HG03064 (cell line): ENCODE data around the gene RGS10.

Experiments
- ATAC-seq: cut with Tn5 transposase; IDR thresholded peaks from one replicate; pipeline ENCODE4 v1.9.1; 2021; ENCODE audit warnings: low read depth; ENCODE audit not compliant: unreplicated experiment

Gene RGS10

GRCh38 chr10:119453313-119453712 is 89.2 kb downstream of the RGS10 start:
- no peak for ATAC-seq

GRCh38 chr10:119452396-119452795 is 90.1 kb downstream of the RGS10 start:
- no peak for ATAC-seq

- no peak for ATAC-seq
Observed at GRCh38 chr10:119451300-119451896, 91.1 kb downstream of the RGS10 start.

DNA sequence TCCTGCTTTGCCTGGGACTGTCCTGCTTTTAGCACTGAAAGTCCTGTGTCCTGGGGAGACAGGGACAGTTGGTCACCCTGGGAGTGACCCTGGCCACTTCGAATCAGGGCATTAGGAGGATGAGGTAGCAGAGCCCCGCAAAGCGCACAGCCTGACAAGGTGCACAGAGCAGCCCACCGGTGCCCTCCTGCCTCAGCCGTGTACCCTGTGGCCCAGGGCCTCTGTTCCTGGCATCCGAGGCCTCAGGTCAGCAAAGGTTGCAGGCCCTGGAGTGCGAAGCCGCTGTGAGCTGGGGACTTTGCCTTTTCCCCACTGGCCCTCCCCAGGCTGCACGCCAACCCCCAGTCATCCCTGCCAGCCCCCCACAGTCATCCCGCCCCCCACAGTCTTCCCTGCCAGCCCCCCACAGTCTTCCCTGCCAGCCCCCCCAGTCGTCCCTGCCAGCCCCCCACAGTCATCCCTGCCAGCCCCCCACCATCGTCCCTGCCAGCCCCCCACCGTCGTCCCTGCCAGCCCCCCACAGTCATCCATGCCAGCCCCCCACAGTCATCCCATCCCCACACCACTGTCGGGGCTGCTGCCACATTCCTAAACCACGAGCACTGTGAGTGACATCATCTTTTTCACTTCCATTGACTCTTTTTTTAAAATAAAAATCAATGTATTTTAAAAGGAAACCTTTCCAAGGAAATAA is 91.8 kb downstream of the RGS10 start:
- ATAC-seq, result no peak
